ENCODE results near the gene PRAME.
"Not testable (repeated sequence)": the region's sequence is repeated elsewhere in the genome, so short reads cannot be mapped to it uniquely, and the experiment has no call there.

Gene PRAME, protein sequence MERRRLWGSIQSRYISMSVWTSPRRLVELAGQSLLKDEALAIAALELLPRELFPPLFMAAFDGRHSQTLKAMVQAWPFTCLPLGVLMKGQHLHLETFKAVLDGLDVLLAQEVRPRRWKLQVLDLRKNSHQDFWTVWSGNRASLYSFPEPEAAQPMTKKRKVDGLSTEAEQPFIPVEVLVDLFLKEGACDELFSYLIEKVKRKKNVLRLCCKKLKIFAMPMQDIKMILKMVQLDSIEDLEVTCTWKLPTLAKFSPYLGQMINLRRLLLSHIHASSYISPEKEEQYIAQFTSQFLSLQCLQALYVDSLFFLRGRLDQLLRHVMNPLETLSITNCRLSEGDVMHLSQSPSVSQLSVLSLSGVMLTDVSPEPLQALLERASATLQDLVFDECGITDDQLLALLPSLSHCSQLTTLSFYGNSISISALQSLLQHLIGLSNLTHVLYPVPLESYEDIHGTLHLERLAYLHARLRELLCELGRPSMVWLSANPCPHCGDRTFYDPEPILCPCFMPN

GRCh38 chr22:22558972-22559603 lies at the start of gene PRAME:
PRAME (minus strand) TSS chr22:22559265; CDS start chr22:22556832, 2,433 bp downstream.
- DNase-seq (ENCODE audit: low spot score): peak; percentile 80

- not testable (repeated sequence) for DNase-seq (ENCODE audit: low spot score)
Observed at GRCh38 chr22:22608022-22608421, 49.0 kb upstream of the PRAME start.

DNA sequence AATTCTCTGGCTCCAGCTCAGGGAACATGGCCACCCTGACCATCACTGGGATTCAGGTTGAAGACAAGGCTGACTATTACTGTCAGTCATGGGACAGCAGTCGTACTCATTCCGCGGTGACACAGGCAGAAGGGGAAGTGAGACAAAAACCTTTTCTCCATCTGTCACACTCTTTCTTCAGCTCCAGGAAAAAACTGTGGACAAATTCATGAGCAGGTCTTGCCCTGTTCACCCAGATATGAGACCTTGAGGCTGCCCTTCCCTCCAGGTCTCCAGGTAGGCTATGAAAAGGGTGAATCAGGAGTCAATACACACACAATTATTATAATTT lies 46.0 kb upstream of the PRAME start:
- DNase-seq (ENCODE audit: low spot score): peak; percentile 33

DNA sequence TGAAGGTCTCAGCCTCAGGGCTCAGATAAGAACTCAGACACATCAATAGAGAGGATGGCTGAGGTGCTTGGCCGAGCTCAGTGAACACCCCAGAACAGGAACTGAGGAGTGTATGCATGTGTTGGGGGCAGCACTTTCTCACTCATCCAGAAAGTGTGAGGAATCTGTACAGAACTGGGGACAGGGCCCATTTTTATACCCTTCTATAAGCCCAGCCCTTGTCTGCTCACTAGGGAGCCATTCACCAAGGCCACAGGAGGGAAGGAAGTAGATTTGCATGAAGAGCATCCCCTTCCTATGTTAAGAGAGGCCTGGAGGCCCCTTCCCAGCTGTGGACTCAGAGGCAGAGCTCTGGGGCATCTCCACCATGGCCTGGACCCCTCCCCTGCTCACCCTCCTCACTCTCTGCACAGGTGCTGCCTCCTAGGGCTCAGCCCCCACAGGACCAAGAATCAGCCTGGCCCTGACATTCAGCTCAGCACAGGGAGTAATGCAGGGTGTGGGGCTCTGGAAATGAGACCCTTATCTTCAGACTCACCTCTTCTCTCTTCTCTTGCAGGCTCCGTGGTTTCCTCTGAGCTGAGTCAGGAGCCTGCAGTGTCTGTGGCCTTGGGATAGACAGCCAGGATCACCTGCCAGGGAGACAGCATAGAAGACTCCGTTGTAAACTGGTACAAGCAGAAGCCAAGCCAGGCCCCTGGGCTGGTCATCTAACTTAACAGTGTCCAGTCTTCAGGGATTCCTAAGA lies 45.4 kb upstream of the PRAME start:
- peak; percentile 9 for DNase-seq (ENCODE audit: low spot score)

DNA sequence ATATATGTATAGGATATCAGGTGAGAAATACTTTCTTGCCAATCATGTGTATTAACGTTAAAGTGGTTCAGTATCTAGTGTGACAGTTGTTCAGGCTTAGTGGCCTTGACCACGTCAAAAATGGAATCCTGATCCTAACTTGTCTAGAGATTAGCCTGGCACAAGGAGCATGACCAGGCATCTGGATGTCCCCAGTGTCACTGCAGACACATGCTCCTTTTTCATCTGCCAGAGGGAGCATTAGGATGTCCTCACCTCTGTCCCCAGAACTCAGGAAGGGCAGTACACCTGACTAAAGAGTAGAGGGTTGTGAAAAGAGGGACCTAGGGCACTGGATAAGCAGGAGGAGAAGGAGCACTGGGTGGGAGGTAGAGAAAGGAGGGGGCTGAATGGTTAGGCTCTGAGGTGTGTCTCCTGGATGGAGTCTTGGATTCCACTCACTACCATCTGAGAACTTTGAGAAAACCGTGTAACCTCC lies 44.4 kb upstream of the PRAME start:
- no peak for DNase-seq (ENCODE audit: low spot score)

GRCh38 chr22:22600531-22601261 lies 41.6 kb upstream of the PRAME start:
- no peak for DNase-seq (ENCODE audit: low spot score)

- DNase-seq (ENCODE audit: low spot score): no peak
Observed at GRCh38 chr22:22599248-22599647, 40.2 kb upstream of the PRAME start.

DNA sequence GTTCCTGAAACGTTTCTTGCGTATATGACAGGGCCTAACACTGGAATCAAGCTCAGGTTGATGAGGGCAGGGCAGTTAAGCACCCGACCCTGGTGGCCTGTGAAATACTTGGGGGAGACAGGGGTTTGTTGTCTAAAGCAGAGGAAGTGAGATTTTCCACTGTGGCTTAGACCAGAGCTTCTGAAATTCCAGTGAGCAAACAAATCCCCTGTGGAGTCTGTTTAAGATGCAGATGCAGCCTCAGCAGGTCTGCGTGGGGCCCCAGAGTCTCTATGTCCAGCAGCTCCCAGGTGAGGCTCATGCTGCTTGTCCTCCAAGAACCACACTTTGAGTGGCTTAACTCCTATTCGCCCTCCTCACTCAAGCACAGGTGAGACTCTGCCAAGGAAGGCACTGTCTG lies 39.1 kb upstream of the PRAME start:
- no peak for DNase-seq (ENCODE audit: low spot score)

GRCh38 chr22:22595001-22595835 lies 36.2 kb upstream of the PRAME start:
- DNase-seq (ENCODE audit: low spot score): no peak

GRCh38 chr22:22593964-22594656 lies 35.0 kb upstream of the PRAME start:
- peak; percentile 68 for DNase-seq (ENCODE audit: low spot score)

GRCh38 chr22:22593250-22593649 lies 34.2 kb upstream of the PRAME start:
- no peak for DNase-seq (ENCODE audit: low spot score)

- DNase-seq (ENCODE audit: low spot score): peak; percentile 19
Observed at GRCh38 chr22:22591348-22592299, 32.6 kb upstream of the PRAME start.

GRCh38 chr22:22590136-22590891 lies 31.2 kb upstream of the PRAME start:
- DNase-seq (ENCODE audit: low spot score): no peak

- no peak for DNase-seq (ENCODE audit: low spot score)
Observed at GRCh38 chr22:22588485-22589164, 29.6 kb upstream of the PRAME start.

- no peak for DNase-seq (ENCODE audit: low spot score)
Observed at GRCh38 chr22:22587577-22588188, 28.6 kb upstream of the PRAME start.

- DNase-seq (ENCODE audit: low spot score): no peak
Observed at GRCh38 chr22:22584722-22585121, 25.7 kb upstream of the PRAME start.

GRCh38 chr22:22583030-22583429 lies 24.0 kb upstream of the PRAME start:
- DNase-seq (ENCODE audit: low spot score): no peak

Measured in NAMALWA (cell line).